Tibial nerve (tissue), 4 donors: Measurements from ENCODE around the gene ADAP1.

Experiments
- CTCF ChIP-seq, 5 experiments: fragments of 200-600 bp in 3 of 5; fragments of 450-650 bp in 2 of 5; sonication (generic) in 3 of 5; IDR thresholded peaks; one replicate each; pipeline ENCODE4 v1.5.1; 2016 to 2019; ENCODE audit warnings: antibody characterized with exemption in 5 of 5, mild to moderate bottlenecking in 3 of 5, moderate library complexity in 2 of 5
- EP300 ChIP-seq, 2 donors: sonication (generic); formaldehyde crosslinking; IDR thresholded peaks; one replicate each; pipeline ENCODE4 v1.6.1; 2017; ENCODE audit warnings: antibody characterized with exemption in 2 of 2, mild to moderate bottlenecking in 1 of 2
- POLR2A ChIP-seq, 2 donors: fragments of 450-650 bp; IDR thresholded peaks; one replicate each; pipeline ENCODE4 v1.6.1; 2017; ENCODE audit warnings: antibody characterized with exemption in 2 of 2, mild to moderate bottlenecking in 2 of 2, moderate library complexity in 2 of 2

GRCh38 chr7:875476-876076 lies 78.9 kb downstream of the ADAP1 start:
- TF ChIP-seq CTCF (IDR thresholded peaks at IDR 0.05) (no peak), POLR2A (IDR thresholded peaks at IDR 0.05) (no peak), EP300 (IDR thresholded peaks at IDR 0.05) (no peak)
